HG03097 (cell line): ENCODE data around the gene MYH3.
"Not testable (repeated sequence)": the region's sequence is repeated elsewhere in the genome, so short reads cannot be mapped to it uniquely, and the experiment has no call there.

Experiments used
- ATAC-seq: cut with Tn5 transposase; IDR thresholded peaks from one replicate; pipeline ENCODE4 v1.9.1; 2021; ENCODE audit not compliant: unreplicated experiment, low FRiP score

MYH3 gene

GRCh38 chr17:10657148-10657547, at the start of gene MYH3:
TSS of gene MYH3 (minus strand) at chr17:10657309. CDS start at chr17:10655064, 2,245 bp downstream.
- no peak for ATAC-seq

GRCh38 chr17:10705727-10706126, 48.6 kb upstream of the MYH3 start:
- no peak for ATAC-seq

GRCh38 chr17:10702574-10702973, 45.5 kb upstream of the MYH3 start:
- no peak for ATAC-seq

- no peak for ATAC-seq
Observed at GRCh38 chr17:10699856-10700255, 42.7 kb upstream of the MYH3 start.

- ATAC-seq = no peak
Observed at GRCh38 chr17:10698096-10698818, 41.1 kb upstream of the MYH3 start.

- ATAC-seq = peak; percentile 94
Observed at GRCh38 chr17:10697092-10698081, 40.3 kb upstream of the MYH3 start, which contains the start of the genes ADPRM and SCO1. TSS of gene ADPRM (plus strand) at chr17:10697594. CDS start at chr17:10704927, 7,333 bp downstream. TSS of gene SCO1 (minus strand) at chr17:10697533. CDS start at chr17:10697507, 26 bp downstream.

GRCh38 chr17:10695875-10696407, 38.8 kb upstream of the MYH3 start:
- not testable (repeated sequence) for ATAC-seq

- ATAC-seq = no peak
Observed at GRCh38 chr17:10687499-10687898, 30.4 kb upstream of the MYH3 start.

- ATAC-seq = no peak
Observed at GRCh38 chr17:10683853-10684252, 26.7 kb upstream of the MYH3 start.

- no peak for ATAC-seq
Observed at GRCh38 chr17:10681866-10682446, 24.8 kb upstream of the MYH3 start.

- no peak for ATAC-seq
Observed at GRCh38 chr17:10674704-10675103, 17.6 kb upstream of the MYH3 start.

GRCh38 chr17:10673312-10673711, 16.2 kb upstream of the MYH3 start:
- no peak for ATAC-seq

GRCh38 chr17:10668775-10669174, 11.7 kb upstream of the MYH3 start:
- ATAC-seq = no peak

GRCh38 chr17:10666906-10667305, 9.8 kb upstream of the MYH3 start:
- no peak for ATAC-seq

GRCh38 chr17:10664571-10664970, 7.5 kb upstream of the MYH3 start:
- no peak for ATAC-seq

GRCh38 chr17:10663231-10663630, 6.1 kb upstream of the MYH3 start:
- no peak for ATAC-seq

GRCh38 chr17:10661437-10661836, 4.3 kb upstream of the MYH3 start:
- no peak for ATAC-seq

- ATAC-seq = no peak
Observed at GRCh38 chr17:10657879-10658278, 770 bp upstream of the MYH3 start.

GRCh38 chr17:10653987-10654386, 3.1 kb downstream of the MYH3 start:
- no peak for ATAC-seq

GRCh38 chr17:10652984-10653659, 4.0 kb downstream of the MYH3 start:
- ATAC-seq = no peak
